EH (cell line): ENCODE measurements around the gene ESCO1.
"Not testable (repeated sequence)": the region's sequence is repeated elsewhere in the genome, so short reads cannot be mapped to it uniquely, and the experiment has no call there.

Experiments used
- DNase-seq: peaks from one replicate; pipeline ENCODE4 v3.0.0-alpha.2; 2015; ENCODE audit warnings: low read depth

ESCO1 gene

GRCh38 chr18:21593540-21594257, 6.8 kb downstream of the ESCO1 start:
- DNase-seq = no peak

GRCh38 chr18:21592361-21592760, 8.1 kb downstream of the ESCO1 start:
- DNase-seq = not testable (repeated sequence)

DNA sequence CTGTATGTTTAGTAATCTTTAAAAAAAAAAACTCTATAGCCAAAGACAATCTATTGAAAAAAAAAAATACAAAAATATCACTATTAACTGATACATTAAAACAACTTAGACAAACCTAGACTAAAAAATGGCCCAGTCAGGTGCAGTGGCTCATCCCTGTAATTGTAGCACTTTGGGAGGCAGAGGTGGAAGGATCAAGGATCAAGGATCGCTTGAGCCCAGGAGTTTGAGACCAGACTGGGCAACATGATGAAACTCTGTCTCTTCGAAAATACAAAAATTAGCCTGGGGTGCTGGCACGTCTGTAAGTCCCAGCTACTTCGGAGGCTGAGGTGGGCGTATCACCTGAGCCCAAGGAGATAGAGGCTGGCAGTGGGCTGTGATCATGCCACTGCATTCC, 16.1 kb downstream of the ESCO1 start:
- DNase-seq = no peak

- no peak for DNase-seq
Measured at GRCh38 chr18:21575656-21576055, 24.8 kb downstream of the ESCO1 start.

GRCh38 chr18:21571772-21572171, 28.7 kb downstream of the ESCO1 start:
- peak; percentile 26 for DNase-seq

DNA sequence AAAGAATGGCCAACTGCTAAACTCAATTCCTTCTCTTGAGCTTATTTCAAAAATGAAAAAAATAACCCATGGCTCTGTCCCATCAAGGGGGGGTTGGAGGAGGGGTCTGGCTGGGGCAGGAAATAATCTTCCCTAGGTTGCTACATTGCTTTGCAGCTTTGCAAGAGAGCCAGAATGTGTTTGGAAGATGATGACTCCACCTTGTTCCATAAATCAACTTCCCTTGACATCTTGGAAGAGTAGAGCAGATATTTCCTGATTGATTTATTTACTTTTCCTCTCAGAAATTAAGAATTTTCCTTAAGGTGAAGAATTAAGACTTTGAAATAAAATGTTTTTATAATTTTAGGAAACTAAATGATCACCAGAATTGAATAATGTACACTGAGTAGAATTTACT, 41.3 kb downstream of the ESCO1 start:
- no peak for DNase-seq

GRCh38 chr18:21557607-21558253, 42.8 kb downstream of the ESCO1 start:
- no peak for DNase-seq

- no peak for DNase-seq
Measured at GRCh38 chr18:21550510-21550970, 50.0 kb downstream of the ESCO1 start.

GRCh38 chr18:21548647-21549046, 51.9 kb downstream of the ESCO1 start:
- DNase-seq = peak; percentile 15

GRCh38 chr18:21546423-21546822, 54.1 kb downstream of the ESCO1 start:
- no peak for DNase-seq

DNA sequence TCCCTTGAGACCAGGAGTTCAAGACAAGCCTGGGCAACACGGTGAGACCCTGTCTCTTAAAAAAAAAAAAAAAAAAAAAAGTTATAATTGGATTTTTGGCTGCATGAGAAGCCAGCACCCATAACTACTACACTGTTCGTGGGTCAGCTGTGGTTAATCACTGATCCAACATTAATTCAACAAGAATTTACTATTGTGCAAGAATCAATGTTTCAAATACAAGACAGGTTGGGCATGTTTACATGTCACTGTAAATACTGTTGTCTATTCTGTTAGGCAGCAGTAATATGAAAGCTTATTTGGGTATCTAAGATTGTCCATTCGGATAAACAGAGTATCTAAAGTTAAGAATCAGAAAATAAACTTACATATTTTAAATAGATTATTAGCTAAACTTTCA, 62.3 kb downstream of the ESCO1 start:
- DNase-seq = no peak

DNA sequence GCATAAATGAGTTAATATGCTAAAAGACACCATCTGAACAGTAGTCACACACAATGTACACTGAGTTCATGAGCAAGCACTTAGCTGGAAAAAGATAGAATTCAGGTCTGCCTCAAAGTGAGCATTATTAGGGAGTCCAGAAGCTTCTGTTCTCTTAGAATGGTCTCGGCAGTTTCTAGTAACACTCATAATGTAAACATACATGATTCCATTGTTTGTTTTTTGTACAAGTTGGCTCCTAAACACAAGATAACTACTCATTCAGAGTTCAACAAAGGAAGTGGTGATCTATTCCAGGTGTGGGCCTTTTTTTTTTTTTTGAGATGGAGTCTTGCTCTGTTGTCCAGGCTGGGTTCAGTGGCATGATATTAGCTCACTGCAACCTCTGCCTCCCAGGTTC, 66.2 kb downstream of the ESCO1 start:
- no peak for DNase-seq

GRCh38 chr18:21526463-21526862, 74.0 kb downstream of the ESCO1 start:
- DNase-seq = no peak

DNA sequence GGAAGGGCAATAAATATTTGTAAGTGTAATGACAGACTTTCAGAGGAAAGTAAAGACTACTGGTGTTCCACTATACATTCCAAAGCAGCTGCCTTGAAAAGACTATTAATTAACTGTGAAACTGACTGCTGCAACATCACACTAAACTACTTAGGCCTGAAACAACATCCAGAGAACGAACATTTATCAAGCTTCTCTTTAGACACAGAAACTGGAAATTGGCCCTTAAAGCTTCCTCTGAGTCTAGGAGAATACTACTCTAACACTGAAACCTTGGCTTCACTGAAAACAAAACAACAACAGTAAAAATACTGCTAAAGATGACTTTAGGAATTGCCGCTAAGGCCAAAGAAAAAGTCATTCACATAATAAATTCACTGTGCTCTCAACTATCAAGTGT, 74.6 kb downstream of the ESCO1 start:
- no peak for DNase-seq

GRCh38 chr18:21522530-21522929, 78.0 kb downstream of the ESCO1 start:
- no peak for DNase-seq

DNA sequence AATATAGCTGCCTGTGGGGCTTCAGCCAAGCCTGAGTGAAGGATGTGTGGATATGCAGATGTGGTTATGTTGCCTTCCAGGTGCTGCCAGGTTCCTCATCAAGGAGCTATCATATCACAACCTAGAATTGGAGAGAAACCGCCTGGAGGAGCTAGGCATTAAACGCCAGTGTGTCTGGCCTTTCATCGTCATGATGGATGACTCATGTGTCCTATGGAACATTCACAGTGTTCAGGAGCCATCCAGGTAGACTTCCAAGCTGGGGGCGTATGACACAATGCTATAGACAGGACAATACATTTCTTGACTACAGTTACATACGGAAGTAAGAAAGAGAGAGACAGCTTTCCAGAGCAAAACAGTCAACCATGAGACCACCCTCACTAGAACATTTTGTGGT, 86.8 kb downstream of the ESCO1 start:
- DNase-seq = no peak

DNA sequence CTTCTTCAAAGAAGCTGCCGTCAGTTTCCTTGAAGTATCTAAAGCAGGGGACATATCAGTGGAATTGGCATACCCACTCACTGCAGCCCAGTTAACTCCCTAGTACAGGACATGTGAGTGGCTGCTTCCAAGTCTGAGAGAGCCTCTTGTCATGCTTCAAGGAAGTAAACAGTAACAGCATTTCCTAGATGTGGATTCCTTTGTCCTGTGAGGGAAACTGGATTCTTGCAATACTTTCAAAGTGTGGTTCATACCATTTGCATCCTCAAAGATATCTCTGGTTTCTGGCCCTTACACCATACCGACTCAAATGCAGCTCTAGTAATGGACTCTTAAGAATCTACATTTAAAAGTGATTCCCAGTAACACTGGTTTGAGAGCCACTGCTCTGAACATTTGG, 87.2 kb downstream of the ESCO1 start:
- DNase-seq = peak; percentile 58

DNA sequence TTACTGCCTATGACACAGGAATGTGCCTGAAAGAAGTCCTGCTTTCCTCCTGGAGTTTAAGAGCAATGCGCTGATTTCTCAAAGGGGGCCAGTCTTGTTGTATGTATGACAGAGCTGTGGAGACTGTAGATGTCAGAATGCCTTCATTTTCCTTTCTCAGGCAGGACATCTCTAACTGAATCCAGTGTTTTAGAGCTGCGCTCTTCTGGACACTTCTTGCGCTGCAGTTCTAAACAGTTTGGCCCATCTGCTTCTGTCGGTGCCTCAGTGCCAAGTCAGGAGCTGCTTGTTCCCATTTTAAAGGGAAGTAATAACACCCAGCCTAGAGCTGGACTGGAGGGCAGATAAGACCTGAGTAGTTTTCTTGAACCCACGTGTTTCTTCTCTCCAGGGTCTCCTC, 91.4 kb downstream of the ESCO1 start:
- DNase-seq = no peak

DNA sequence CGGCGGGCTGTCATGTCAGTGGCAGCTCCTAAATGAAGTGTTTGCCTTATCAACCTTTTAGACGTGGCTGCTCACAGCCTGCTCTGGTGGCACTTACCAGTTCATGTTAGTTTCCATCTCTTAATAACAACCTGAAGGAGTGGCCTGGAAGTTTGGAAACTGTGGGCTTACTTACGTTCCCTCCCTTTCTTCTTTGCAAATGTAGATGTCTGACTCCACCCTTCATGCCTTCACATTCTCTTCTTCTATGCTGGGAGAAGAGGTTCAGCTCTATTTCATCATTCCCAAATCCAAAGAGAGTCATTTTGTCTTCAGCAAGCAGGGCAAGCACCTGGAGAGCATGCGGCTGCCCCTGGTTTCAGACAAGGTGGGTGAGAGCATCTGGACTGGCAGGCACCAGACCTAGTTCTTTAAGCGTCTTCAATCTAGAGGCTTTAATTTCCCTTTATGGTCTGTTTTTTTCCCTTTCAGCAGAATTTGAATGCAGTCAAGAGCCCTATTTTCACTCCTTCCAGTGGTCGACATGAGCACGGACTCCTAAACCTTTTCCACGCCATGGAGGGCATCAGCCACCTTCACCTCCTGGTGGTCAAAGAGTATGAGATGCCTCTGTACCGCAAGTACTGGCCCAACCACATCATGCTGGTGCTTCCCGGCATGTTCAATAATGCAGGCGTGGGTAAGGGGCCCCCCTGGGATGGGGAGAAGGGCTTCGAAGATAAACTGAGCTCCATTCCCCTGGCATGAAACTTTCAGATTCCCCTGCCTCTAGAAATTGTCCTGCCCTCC, 92.4 kb downstream of the ESCO1 start:
- DNase-seq = no peak

DNA sequence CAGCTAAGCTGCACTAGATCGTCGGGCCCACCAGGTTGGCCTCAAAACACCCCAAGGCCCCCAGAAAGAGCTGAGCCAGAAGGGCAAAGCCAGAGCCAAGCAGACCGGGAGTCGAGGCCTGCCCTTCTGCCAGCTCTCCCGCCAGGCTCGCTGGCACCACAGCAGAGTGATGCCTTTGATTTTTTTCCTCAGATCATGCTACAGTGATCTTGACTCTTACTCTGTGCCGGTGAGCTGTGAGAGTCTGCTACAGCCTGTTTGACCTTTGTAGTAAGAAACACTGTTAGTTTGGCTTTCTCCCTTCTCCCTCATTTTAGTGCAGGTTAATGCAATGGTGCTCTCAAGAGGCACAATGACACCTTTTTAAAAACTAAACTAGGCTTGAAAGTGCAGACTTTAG, 97.8 kb downstream of the ESCO1 start:
- DNase-seq = no peak

DNA sequence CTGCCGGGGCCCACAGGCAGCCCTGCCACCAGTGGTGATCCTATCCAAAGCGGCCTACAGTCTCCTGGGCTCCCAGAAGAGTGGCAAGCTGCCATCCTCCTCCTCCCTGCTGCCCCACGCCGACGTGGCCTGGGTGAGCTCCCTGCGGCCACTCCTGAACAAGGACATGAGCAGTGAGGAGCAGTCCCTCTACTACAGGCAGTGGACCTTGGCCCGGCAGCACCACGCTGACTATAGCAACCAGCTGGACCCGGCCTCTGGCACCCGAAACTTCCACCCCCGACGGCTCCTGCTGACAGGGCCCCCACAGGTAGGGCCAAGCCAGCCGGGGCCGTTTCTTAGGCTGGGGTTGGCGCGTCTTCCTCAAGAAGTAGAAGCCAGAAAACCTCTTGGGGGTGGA, 100.5 kb downstream of the ESCO1 start:
- no peak for DNase-seq

DNA sequence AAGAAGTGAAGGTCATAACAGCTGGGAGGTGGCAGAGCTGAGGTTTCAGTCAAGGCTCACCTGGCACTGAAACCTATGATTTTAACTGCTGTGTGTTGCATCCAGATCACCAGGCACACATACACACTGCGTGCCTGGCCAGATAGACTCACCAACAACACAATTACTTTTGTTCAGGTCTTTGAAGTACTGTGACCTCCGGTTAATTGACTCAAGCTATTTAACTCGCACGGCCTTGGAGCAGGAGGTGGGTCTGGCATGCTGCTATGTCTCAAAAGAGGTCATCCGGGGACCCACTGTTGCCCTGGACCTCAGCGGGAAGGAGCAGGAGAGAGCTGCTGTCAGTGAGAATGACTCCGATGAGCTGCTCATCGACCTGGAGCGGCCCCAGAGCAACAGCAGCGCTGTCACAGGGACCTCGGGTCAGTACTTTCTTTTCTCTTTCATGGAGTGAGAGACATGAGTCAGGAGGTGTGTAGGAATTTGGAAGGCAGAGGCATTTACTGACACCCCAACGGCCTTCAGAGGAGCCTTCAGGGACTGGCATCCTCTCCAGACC, 104.1 kb downstream of the ESCO1 start:
- DNase-seq = no peak

DNA sequence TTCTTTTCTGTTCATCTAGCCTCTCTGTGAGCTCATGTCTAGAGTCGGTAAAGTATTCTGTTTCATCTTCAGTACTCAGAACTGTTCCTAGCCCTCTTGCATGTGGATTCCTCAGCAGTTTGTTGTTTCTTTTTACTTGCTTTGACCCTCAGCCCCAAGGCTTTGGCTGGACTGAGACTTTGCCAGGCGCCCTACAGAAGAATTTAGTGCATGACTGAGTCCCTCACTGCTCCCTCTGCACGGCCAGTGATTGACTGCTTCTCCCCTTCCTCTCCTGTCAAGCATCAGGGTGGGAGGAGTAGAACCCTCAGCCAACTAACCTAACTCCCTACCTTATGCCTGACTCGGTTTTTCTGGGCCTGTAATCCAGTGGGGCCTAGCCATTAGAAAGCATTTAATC, 109.8 kb downstream of the ESCO1 start:
- peak; percentile 20 for DNase-seq
